GM23338 (cell line): ENCODE data around the gene SORL1-AS1.

Experiments used
- ATAC-seq: fragments of 200-7000 bp; cut with Tn5 transposase; 3 replicates; pipeline ENCODE4 v1.9.1; 2020
- DNase-seq: peaks from one replicate; pipeline ENCODE4 v3.0.0-alpha.2; 2015; ENCODE audit warnings: low spot score
- H2AFZ ChIP-seq: fragments of 200-600 bp; sonication (generic); 2 replicates; pipeline ENCODE4 v1.8.0; 2016; ENCODE audit warnings: antibody characterized with exemption, mild to moderate bottlenecking, moderate library complexity
- H3F3A ChIP-seq: fragments of 200-600 bp; sonication (generic); replicated peaks from 2 replicates; pipeline ENCODE4 v1.8.0; 2017; ENCODE audit warnings: antibody characterized with exemption, mixed run types, low read depth
- H3K27ac ChIP-seq: fragments of 200-600 bp; sonication (generic); 2 replicates; pipeline ENCODE4 v1.6.1; 2016; ENCODE audit warnings: low read depth
- H3K27me3 ChIP-seq: fragments of 200-600 bp; sonication (generic); 2 replicates; pipeline ENCODE4 v1.8.0; 2016; ENCODE audit warnings: mild to moderate bottlenecking, mixed run types, moderate library complexity; ENCODE audit not compliant: insufficient read depth
- H3K36me3 ChIP-seq: fragments of 200-600 bp; sonication (generic); 2 replicates; pipeline ENCODE4 v1.8.0; 2016; ENCODE audit warnings: mild to moderate bottlenecking; ENCODE audit not compliant: insufficient read depth
- H3K4me1 ChIP-seq: fragments of 200-600 bp; sonication (generic); 2 replicates; pipeline ENCODE4 v1.8.0; 2016; ENCODE audit warnings: mild to moderate bottlenecking, moderate library complexity; ENCODE audit not compliant: insufficient read depth
- H3K4me2 ChIP-seq: fragments of 200-600 bp; sonication (generic); 2 replicates; pipeline ENCODE4 v1.7.1; 2017; ENCODE audit warnings: mixed run types
- H3K4me3 ChIP-seq: fragments of 200-600 bp; sonication (generic); 2 replicates; pipeline ENCODE4 v1.6.1; 2016; ENCODE audit warnings: mixed run types
- H3K79me2 ChIP-seq: fragments of 200-600 bp; sonication (generic); replicated peaks from 2 replicates; pipeline ENCODE4 v1.8.0; 2017; ENCODE audit warnings: mild to moderate bottlenecking; ENCODE audit not compliant: insufficient read depth
- H3K9me2 ChIP-seq: fragments of 200-600 bp; sonication (generic); 2 replicates; pipeline ENCODE4 v1.8.0; 2017; ENCODE audit not compliant: insufficient read depth
- H4K20me1 ChIP-seq: fragments of 200-600 bp; sonication (generic); replicated peaks from 2 replicates; pipeline ENCODE4 v1.8.0; 2017; ENCODE audit warnings: mild to moderate bottlenecking; ENCODE audit not compliant: insufficient read depth
- H3K27ac Mint-ChIP-seq: 2 replicates; pipeline ENCODE4 v1.8.0; 2020; ENCODE audit warnings: inconsistent platforms, mild to moderate bottlenecking, moderate library complexity, mixed read lengths
- H3K27me3 Mint-ChIP-seq: 3 replicates; pipeline ENCODE4 v1.8.0; 2022; ENCODE audit warnings: low read depth, mild to moderate bottlenecking, moderate library complexity, mixed read lengths, inconsistent platforms; ENCODE audit not compliant: insufficient read depth, poor library complexity
- H3K36me3 Mint-ChIP-seq: 3 replicates; pipeline ENCODE4 v1.8.0; 2021; ENCODE audit warnings: low read depth, mild to moderate bottlenecking, inconsistent platforms, moderate library complexity, mixed read lengths
- H3K4me1 Mint-ChIP-seq: 3 replicates; pipeline ENCODE4 v1.8.0; 2020; ENCODE audit warnings: mild to moderate bottlenecking, inconsistent platforms, mixed read lengths
- H3K4me3 Mint-ChIP-seq: 3 replicates; pipeline ENCODE4 v1.8.0; 2021; ENCODE audit warnings: moderate library complexity, mild to moderate bottlenecking, inconsistent platforms, mixed read lengths
- H3K9me3 Mint-ChIP-seq: 3 replicates; pipeline ENCODE4 v1.8.0; 2020; ENCODE audit warnings: moderate library complexity, mild to moderate bottlenecking, inconsistent platforms, mixed read lengths
- CREB1 ChIP-seq: fragments of 250-450 bp; sonication (Bioruptor Pico); IDR thresholded peaks from 2 replicates; pipeline ENCODE4 v1.5.0; 2020; ENCODE audit warnings: low read depth, mild to moderate bottlenecking, moderate library complexity
- EZH2 ChIP-seq: fragments of 200-600 bp; sonication (generic); IDR thresholded peaks from one replicate; pipeline ENCODE4 v1.8.0; 2017; ENCODE audit warnings: antibody characterized with exemption, mild to moderate bottlenecking, low read depth; ENCODE audit not compliant: unreplicated experiment
- JUNB ChIP-seq: IDR thresholded peaks from one replicate; pipeline ENCODE4 v1.6.1; 2016; ENCODE audit warnings: antibody characterized with exemption; ENCODE audit not compliant: unreplicated experiment
- POLR2AphosphoS5 ChIP-seq: IDR thresholded peaks from 2 replicates; pipeline ENCODE4 v1.6.1; 2016; ENCODE audit warnings: antibody characterized with exemption, low read depth
- STAT1 ChIP-seq: IDR thresholded peaks from one replicate; pipeline ENCODE4 v1.6.1; 2016; ENCODE audit warnings: antibody characterized with exemption; ENCODE audit not compliant: unreplicated experiment
- ZNF114 ChIP-seq: fragments of 250-450 bp; sonication (Bioruptor Pico); IDR thresholded peaks from 2 replicates; pipeline ENCODE4 v1.5.0; 2020; ENCODE audit warnings: mild to moderate bottlenecking, moderate library complexity
- ZNF331 ChIP-seq: fragments of 250-450 bp; sonication (Bioruptor Pico); IDR thresholded peaks from 2 replicates; pipeline ENCODE4 v1.5.0; 2020; ENCODE audit warnings: low read depth, mild to moderate bottlenecking, moderate library complexity
- ZNF462 ChIP-seq: fragments of 250-450 bp; sonication (Bioruptor Pico); IDR thresholded peaks from 2 replicates; pipeline ENCODE4 v1.5.0; 2020; ENCODE audit warnings: mild to moderate bottlenecking, moderate library complexity
- TF ChIP-seq, protein P1 (sequence below): IDR thresholded peaks from 2 replicates; pipeline ENCODE4 v1.6.1; 2016; ENCODE audit warnings: antibody characterized with exemption
- TF ChIP-seq, protein P2 (sequence below): IDR thresholded peaks from one replicate; pipeline ENCODE4 v1.6.1; 2018; ENCODE audit warnings: antibody characterized with exemption; ENCODE audit not compliant: unreplicated experiment

SORL1-AS1 gene

GRCh38 chr11:121486054-121486453, 33.3 kb upstream of the SORL1-AS1 start:
- Mint-ChIP-seq H3K9me3 (no peaks in the 10 kb centered on the region), H3K4me3 (no peak overlapping the region), H3K4me1 (peaks cover 20% of the 10 kb centered on the region), H3K27ac (peak overlapping the region; percentile 41; the same call in 1 of the 2 replicates), H3K27me3 (peaks cover 6% of the 10 kb centered on the region), H3K36me3 (peaks cover 42% of the 10 kb centered on the region)
- no peaks in the 10 kb centered on the region; the same call in 1 of the 2 replicates for H4K20me1 ChIP-seq
- no peaks in the 10 kb centered on the region; the same call in 1 of the 2 replicates for H3F3A ChIP-seq
- no peak for ATAC-seq
- no peak overlapping the region for H3K4me2 ChIP-seq
- no peak overlapping the region for H3K27ac ChIP-seq
- H3K36me3 ChIP-seq, result peaks cover 10% of the 10 kb centered on the region; the same call in 1 of the 2 replicates
- no peaks in the 10 kb centered on the region for H3K9me2 ChIP-seq
- H2AFZ ChIP-seq, result no peak overlapping the region
- no peaks in the 10 kb centered on the region for H3K27me3 ChIP-seq
- H3K79me2 ChIP-seq, result peaks cover 34% of the 10 kb centered on the region
- peaks cover 10% of the 10 kb centered on the region; the same call in 1 of the 2 replicates for H3K4me1 ChIP-seq
- no peak for DNase-seq
- no peak overlapping the region for H3K4me3 ChIP-seq
- TF ChIP-seq EZH2 (no peak), CREB1 (no peak), JUNB (no peak)
- TF ChIP-seq, protein P1, sequence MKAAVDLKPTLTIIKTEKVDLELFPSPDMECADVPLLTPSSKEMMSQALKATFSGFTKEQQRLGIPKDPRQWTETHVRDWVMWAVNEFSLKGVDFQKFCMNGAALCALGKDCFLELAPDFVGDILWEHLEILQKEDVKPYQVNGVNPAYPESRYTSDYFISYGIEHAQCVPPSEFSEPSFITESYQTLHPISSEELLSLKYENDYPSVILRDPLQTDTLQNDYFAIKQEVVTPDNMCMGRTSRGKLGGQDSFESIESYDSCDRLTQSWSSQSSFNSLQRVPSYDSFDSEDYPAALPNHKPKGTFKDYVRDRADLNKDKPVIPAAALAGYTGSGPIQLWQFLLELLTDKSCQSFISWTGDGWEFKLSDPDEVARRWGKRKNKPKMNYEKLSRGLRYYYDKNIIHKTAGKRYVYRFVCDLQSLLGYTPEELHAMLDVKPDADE, result no peak
- TF ChIP-seq, protein P2, sequence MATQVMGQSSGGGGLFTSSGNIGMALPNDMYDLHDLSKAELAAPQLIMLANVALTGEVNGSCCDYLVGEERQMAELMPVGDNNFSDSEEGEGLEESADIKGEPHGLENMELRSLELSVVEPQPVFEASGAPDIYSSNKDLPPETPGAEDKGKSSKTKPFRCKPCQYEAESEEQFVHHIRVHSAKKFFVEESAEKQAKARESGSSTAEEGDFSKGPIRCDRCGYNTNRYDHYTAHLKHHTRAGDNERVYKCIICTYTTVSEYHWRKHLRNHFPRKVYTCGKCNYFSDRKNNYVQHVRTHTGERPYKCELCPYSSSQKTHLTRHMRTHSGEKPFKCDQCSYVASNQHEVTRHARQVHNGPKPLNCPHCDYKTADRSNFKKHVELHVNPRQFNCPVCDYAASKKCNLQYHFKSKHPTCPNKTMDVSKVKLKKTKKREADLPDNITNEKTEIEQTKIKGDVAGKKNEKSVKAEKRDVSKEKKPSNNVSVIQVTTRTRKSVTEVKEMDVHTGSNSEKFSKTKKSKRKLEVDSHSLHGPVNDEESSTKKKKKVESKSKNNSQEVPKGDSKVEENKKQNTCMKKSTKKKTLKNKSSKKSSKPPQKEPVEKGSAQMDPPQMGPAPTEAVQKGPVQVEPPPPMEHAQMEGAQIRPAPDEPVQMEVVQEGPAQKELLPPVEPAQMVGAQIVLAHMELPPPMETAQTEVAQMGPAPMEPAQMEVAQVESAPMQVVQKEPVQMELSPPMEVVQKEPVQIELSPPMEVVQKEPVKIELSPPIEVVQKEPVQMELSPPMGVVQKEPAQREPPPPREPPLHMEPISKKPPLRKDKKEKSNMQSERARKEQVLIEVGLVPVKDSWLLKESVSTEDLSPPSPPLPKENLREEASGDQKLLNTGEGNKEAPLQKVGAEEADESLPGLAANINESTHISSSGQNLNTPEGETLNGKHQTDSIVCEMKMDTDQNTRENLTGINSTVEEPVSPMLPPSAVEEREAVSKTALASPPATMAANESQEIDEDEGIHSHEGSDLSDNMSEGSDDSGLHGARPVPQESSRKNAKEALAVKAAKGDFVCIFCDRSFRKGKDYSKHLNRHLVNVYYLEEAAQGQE, result no peak

GRCh38 chr11:121485216-121485615, 32.4 kb upstream of the SORL1-AS1 start:
- Histone ChIP-seq H4K20me1 (no peaks in the 10 kb centered on the region; the same call in 1 of the 2 replicates), H3K27ac (no peak overlapping the region; the same call in 1 of the 2 replicates), H3K27me3 (no peaks in the 10 kb centered on the region), H3K4me2 (no peak overlapping the region), H3K36me3 (peaks cover 10% of the 10 kb centered on the region; the same call in 1 of the 2 replicates), H2AFZ (no peak overlapping the region), H3K79me2 (peaks cover 34% of the 10 kb centered on the region), H3K4me1 (peaks cover 11% of the 10 kb centered on the region), H3F3A (no peaks in the 10 kb centered on the region; the same call in 1 of the 2 replicates), H3K9me2 (no peaks in the 10 kb centered on the region), H3K4me3 (no peak overlapping the region)
- H3K27ac Mint-ChIP-seq, result no peak overlapping the region
- peaks cover 37% of the 10 kb centered on the region for H3K36me3 Mint-ChIP-seq
- no peak overlapping the region for H3K4me3 Mint-ChIP-seq
- no peak for ATAC-seq
- H3K9me3 Mint-ChIP-seq, result no peaks in the 10 kb centered on the region
- peaks cover 5% of the 10 kb centered on the region for H3K27me3 Mint-ChIP-seq
- peaks cover 23% of the 10 kb centered on the region for H3K4me1 Mint-ChIP-seq
- DNase-seq, result no peak
- no peak for TF ChIP-seq ZNF331 (CRISPR knock-in tag)
- no peak for TF ChIP-seq STAT1
- TF ChIP-seq ZNF462 (CRISPR knock-in tag), result no peak
- TF ChIP-seq ZNF114 (CRISPR knock-in tag), result no peak
- no peak for TF ChIP-seq POLR2AphosphoS5
